Bronchial epithelial cell (primary cell): ENCODE results near the gene LMOD2. TPM values are rescaled to one million over a fixed set of nuclear protein-coding genes. Genes with fewer than 3 reads are reported as not detected.

Experiments
- DNase-seq: peaks from one replicate; pipeline ENCODE4 v3.0.0-alpha.2; 2010; ENCODE audit warnings: low read depth
- FAIRE-seq: peaks from 2 replicates; lab custom pipeline; 2011; peaks lifted over from hg19 to GRCh38; lab: Jason Lieb, UNC
- H3K27me3 ChIP-seq: 2 replicates; pipeline ENCODE4 v1.5.1; 2011; ENCODE audit warnings: low read length; ENCODE audit not compliant: control insufficient read depth, insufficient read depth
- H3K36me3 ChIP-seq: 2 replicates; pipeline ENCODE4 v1.5.1; 2011; ENCODE audit warnings: low read length; ENCODE audit not compliant: control insufficient read depth, insufficient read depth
- H3K4me3 ChIP-seq: 2 replicates; pipeline ENCODE4 v1.5.1; 2011; ENCODE audit warnings: mild to moderate bottlenecking, low read depth, low read length, control low read depth
- total RNA-seq: library from RNA; depleted of rRNA; stranded (reverse); fragments of >200 nt; gene quantifications from 2 replicates; pipeline ENCODE4 v1.2.1, GENCODE V29; 2014
- TF ChIP-seq, protein P1 (sequence below): IDR thresholded peaks from 2 replicates; pipeline ENCODE4 v1.5.1; 2011; ENCODE audit warnings: mild to moderate bottlenecking, moderate library complexity, low read length, control low read depth, inconsistent platforms; ENCODE audit not compliant: insufficient read depth, severe bottlenecking

LMOD2 gene, protein sequence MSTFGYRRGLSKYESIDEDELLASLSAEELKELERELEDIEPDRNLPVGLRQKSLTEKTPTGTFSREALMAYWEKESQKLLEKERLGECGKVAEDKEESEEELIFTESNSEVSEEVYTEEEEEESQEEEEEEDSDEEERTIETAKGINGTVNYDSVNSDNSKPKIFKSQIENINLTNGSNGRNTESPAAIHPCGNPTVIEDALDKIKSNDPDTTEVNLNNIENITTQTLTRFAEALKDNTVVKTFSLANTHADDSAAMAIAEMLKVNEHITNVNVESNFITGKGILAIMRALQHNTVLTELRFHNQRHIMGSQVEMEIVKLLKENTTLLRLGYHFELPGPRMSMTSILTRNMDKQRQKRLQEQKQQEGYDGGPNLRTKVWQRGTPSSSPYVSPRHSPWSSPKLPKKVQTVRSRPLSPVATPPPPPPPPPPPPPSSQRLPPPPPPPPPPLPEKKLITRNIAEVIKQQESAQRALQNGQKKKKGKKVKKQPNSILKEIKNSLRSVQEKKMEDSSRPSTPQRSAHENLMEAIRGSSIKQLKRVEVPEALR
- total RNA-seq = not detected in 2 replicates

DNA sequence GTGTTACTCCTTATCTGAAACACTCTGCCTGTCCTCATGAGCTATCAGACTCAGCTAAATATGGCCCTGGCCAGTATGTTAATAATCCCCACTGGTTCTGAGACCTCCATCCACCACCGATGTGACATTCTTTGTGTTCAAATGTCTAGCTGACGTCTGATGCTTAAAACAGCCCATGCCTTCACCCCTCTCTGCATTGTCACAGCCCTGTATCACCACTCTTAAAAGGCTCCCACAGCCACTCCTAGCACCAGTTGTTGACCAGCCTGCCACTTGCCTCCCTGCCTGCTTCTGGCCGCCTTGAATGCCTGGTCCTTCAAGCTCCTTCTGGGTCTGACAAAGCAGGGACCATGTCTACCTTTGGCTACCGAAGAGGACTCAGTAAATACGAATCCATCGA is at the start of gene LMOD2:
Gene LMOD2, plus strand, starts transcription at position 253 of the 400 bp plus-strand sequence. Its CDS starts 98 bp downstream, at position 351.
- no peak for DNase-seq
- no peak for FAIRE-seq

DNA sequence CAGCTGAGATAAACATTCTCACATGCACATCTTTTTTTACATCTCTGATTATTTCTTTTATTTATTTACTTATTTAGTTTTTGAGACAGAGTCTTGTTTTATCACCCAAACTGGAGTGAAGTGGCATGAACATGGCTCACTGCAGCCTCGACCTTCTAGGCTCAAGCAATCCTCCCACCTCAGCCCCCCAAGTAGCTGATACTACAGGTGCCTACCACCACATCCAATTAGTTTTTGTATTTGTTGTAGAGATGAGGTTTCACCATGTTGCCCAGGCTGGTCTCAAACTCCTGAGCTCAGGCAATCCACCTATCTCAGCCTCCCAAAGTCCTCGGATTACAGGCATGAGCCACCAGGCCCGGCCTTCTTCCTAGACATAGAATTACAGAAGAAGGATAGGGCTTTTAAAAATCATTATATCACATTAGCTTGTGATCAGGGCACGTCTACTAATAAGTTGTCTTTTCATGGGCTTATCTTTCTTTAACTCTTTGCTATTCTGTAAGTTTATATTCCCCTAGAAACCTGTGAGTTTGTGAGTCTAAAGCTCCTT is 48.2 kb upstream of the LMOD2 start:
- H3K36me3 ChIP-seq = no peaks in the 10 kb centered on the region
- no peak overlapping the region for H3K4me3 ChIP-seq
- TF ChIP-seq, protein P1, sequence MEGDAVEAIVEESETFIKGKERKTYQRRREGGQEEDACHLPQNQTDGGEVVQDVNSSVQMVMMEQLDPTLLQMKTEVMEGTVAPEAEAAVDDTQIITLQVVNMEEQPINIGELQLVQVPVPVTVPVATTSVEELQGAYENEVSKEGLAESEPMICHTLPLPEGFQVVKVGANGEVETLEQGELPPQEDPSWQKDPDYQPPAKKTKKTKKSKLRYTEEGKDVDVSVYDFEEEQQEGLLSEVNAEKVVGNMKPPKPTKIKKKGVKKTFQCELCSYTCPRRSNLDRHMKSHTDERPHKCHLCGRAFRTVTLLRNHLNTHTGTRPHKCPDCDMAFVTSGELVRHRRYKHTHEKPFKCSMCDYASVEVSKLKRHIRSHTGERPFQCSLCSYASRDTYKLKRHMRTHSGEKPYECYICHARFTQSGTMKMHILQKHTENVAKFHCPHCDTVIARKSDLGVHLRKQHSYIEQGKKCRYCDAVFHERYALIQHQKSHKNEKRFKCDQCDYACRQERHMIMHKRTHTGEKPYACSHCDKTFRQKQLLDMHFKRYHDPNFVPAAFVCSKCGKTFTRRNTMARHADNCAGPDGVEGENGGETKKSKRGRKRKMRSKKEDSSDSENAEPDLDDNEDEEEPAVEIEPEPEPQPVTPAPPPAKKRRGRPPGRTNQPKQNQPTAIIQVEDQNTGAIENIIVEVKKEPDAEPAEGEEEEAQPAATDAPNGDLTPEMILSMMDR = no peak
- no peak for DNase-seq
- H3K27me3 ChIP-seq = no peaks in the 10 kb centered on the region
- no peak for FAIRE-seq

More for the DNA sequence above, at the start of gene LMOD2:
- Histone ChIP-seq H3K36me3 (no peaks in the 10 kb centered on the region), H3K27me3 (no peaks in the 10 kb centered on the region), H3K4me3 (no peak within 1 kb of the TSS)
- TF ChIP-seq, protein P1 = no peak

DNA sequence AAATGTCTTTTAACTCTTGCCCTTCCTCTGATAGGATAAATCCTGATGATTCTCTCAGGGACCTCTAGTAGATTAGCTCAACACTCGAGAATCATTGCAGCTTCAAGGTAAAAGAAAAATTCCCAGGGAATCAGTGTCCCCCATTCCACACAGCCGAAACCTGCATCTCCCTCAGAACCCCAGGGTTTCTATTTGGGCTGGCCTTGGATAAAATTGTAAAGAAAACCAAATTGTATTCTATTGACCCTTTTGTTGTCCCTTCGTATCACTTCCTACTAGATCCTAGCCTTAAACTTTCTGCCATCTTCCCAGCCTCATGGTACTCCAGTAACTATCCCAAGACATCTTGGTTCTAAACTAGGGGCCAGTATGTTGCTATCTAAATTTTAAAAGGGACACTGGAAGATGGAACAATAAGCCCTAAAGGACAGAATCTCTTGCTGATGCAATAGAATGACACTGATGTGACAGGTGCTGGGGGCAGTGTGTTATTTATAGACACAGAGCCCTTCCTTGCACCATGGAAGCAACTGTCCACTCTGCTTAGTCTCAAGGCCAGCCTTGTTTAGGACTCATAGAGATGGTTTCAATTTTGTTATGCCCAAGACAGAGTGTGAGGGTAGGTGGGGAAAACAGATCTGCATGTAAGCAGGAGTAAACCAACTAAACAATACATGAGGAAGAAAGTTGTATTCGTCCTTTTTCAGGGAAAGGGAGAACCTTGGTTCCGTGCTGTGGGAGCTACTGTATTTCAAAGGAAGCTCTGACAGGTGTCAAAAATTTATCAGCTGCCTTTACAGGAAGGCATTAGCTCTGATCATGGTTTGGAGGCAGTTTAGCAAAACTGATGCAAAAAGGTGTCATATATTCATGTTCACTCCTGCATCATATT is 46.4 kb upstream of the LMOD2 start:
- TF ChIP-seq, protein P1 = no peak
- Histone ChIP-seq H3K36me3 (no peaks in the 10 kb centered on the region), H3K27me3 (no peaks in the 10 kb centered on the region), H3K4me3 (no peak overlapping the region)
- no peak for FAIRE-seq
- DNase-seq = no peak

DNA sequence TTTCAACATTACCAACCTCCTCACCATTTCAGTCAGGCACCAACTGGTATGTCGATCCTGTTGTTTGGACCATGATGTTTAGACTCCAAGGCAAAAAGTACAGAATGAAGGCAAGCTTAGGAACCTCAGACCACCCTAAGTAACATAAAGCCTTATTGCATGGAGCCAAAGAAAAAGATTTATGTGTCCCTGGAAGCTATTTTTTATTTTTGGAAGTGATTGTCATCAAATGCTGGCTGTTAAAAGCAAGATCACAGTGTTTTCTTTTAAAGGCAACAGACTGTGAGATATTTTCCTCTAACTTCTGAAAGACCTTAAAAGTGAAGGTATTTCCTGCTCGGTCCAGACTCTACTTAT is 45.8 kb upstream of the LMOD2 start:
- no peak for FAIRE-seq
- no peak for DNase-seq
- Histone ChIP-seq H3K27me3 (no peaks in the 10 kb centered on the region), H3K36me3 (no peaks in the 10 kb centered on the region), H3K4me3 (no peak overlapping the region)
- TF ChIP-seq, protein P1 = no peak

DNA sequence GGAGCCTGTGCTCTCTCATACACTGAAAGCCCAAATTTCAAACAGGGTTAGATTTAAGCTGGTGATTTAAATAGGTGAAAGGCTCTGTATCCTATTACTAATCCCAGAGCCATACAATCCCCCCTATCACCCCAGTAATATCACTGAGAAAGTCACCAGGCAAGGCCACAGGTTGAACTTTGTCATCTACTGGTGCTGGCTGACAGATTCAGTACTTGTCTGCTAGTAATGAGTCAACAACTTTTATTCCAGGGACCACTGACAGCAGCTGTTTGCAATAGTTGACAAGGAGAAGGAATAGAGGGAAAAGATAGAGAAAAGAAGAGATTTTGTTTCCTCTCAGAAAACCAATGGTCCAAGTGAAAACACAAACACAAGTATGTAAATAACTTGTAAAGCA is 43.6 kb upstream of the LMOD2 start:
- no peaks in the 10 kb centered on the region for H3K36me3 ChIP-seq
- H3K4me3 ChIP-seq = no peak overlapping the region
- FAIRE-seq (no peak), DNase-seq (no peak)
- H3K27me3 ChIP-seq = no peaks in the 10 kb centered on the region
- TF ChIP-seq, protein P1 = no peak
